IPS-18c (cell line): ENCODE measurements around the gene FSCN2.

Experiments used
- H3K4me3 ChIP-seq: 2 replicates; pipeline ENCODE4 v1.7.0; 2013; ENCODE audit warnings: low read depth, mild to moderate bottlenecking, low read length, moderate library complexity; ENCODE audit not compliant: insufficient read depth
- H3K9me3 ChIP-seq: one replicate; pipeline ENCODE4 v1.6.1; 2013; ENCODE audit warnings: mild to moderate bottlenecking, low read length, moderate library complexity; ENCODE audit not compliant: control insufficient read depth, insufficient read depth

The FSCN2 gene

GRCh38 chr17:81553616-81554181 lies 25.5 kb downstream of the FSCN2 start:
- H3K4me3 ChIP-seq: peak overlapping the region; percentile 92
- peaks cover 2% of the 10 kb centered on the region for H3K9me3 ChIP-seq

GRCh38 chr17:81556175-81556691 lies 28.1 kb downstream of the FSCN2 start:
- no peak overlapping the region for H3K4me3 ChIP-seq

GRCh38 chr17:81556863-81557262 lies 28.7 kb downstream of the FSCN2 start:
- no peaks in the 10 kb centered on the region for H3K9me3 ChIP-seq
- H3K4me3 ChIP-seq: no peak overlapping the region

More at GRCh38 chr17:81556175-81556691, 28.1 kb downstream of the FSCN2 start:
- H3K9me3 ChIP-seq: peaks cover 2% of the 10 kb centered on the region

GRCh38 chr17:81557276-81558114 lies 29.3 kb downstream of the FSCN2 start:
- no peaks in the 10 kb centered on the region for H3K9me3 ChIP-seq
- H3K4me3 ChIP-seq: no peak overlapping the region

GRCh38 chr17:81558115-81558468 lies 29.9 kb downstream of the FSCN2 start:
- no peak overlapping the region for H3K4me3 ChIP-seq
- no peaks in the 10 kb centered on the region for H3K9me3 ChIP-seq

- H3K9me3 ChIP-seq: no peaks in the 10 kb centered on the region
- no peak overlapping the region for H3K4me3 ChIP-seq
These were observed 31.0 kb downstream of the FSCN2 start for GRCh38 chr17:81558941-81559806.

- Histone ChIP-seq H3K9me3 (no peaks in the 10 kb centered on the region), H3K4me3 (no peak overlapping the region)
These were observed 33.3 kb downstream of the FSCN2 start for GRCh38 chr17:81561494-81561885.

- Histone ChIP-seq H3K9me3 (no peaks in the 10 kb centered on the region), H3K4me3 (no peak overlapping the region)
These were observed 35.8 kb downstream of the FSCN2 start for GRCh38 chr17:81563861-81564586.

- no peaks in the 10 kb centered on the region for H3K9me3 ChIP-seq
- H3K4me3 ChIP-seq: no peak overlapping the region
These were observed 36.6 kb downstream of the FSCN2 start for GRCh38 chr17:81564778-81565177.

GRCh38 chr17:81565231-81565630 lies 37.1 kb downstream of the FSCN2 start:
- H3K4me3 ChIP-seq: no peak overlapping the region
- no peaks in the 10 kb centered on the region for H3K9me3 ChIP-seq

- Histone ChIP-seq H3K4me3 (no peak overlapping the region), H3K9me3 (no peaks in the 10 kb centered on the region)
These were observed 38.4 kb downstream of the FSCN2 start for GRCh38 chr17:81566461-81567126.

- no peaks in the 10 kb centered on the region for H3K9me3 ChIP-seq
These were observed 39.0 kb downstream of the FSCN2 start for GRCh38 chr17:81567191-81567590.

GRCh38 chr17:81568416-81568815 lies 40.2 kb downstream of the FSCN2 start:
- Histone ChIP-seq H3K9me3 (no peaks in the 10 kb centered on the region), H3K4me3 (no peak overlapping the region)

More at GRCh38 chr17:81567191-81567590, 39.0 kb downstream of the FSCN2 start:
- no peak overlapping the region for H3K4me3 ChIP-seq

GRCh38 chr17:81569986-81570514 lies 41.9 kb downstream of the FSCN2 start:
- Histone ChIP-seq H3K4me3 (no peak overlapping the region), H3K9me3 (no peaks in the 10 kb centered on the region)

- Histone ChIP-seq H3K9me3 (no peaks in the 10 kb centered on the region), H3K4me3 (no peak overlapping the region)
These were observed 42.8 kb downstream of the FSCN2 start for GRCh38 chr17:81570964-81571363.

GRCh38 chr17:81572563-81573168 lies 44.5 kb downstream of the FSCN2 start:
- Histone ChIP-seq H3K9me3 (no peaks in the 10 kb centered on the region), H3K4me3 (no peak overlapping the region)
